Activated CD8-positive, alpha-beta memory T cell treated with anti-CD3 and anti-CD28 coated beads, Interleukin-2, amount 50 U/mL, for 1 hour (primary cell): ENCODE results near the gene RNF144A.
"Not testable (repeated sequence)": the region's sequence is repeated elsewhere in the genome, so short reads cannot be mapped to it uniquely, and the experiment has no call there.

Experiments
- DNase-seq: peaks from one replicate; pipeline ENCODE4 v3.0.0-alpha.2; 2020; ENCODE audit errors: extremely low read depth

Gene RNF144A

DNA sequence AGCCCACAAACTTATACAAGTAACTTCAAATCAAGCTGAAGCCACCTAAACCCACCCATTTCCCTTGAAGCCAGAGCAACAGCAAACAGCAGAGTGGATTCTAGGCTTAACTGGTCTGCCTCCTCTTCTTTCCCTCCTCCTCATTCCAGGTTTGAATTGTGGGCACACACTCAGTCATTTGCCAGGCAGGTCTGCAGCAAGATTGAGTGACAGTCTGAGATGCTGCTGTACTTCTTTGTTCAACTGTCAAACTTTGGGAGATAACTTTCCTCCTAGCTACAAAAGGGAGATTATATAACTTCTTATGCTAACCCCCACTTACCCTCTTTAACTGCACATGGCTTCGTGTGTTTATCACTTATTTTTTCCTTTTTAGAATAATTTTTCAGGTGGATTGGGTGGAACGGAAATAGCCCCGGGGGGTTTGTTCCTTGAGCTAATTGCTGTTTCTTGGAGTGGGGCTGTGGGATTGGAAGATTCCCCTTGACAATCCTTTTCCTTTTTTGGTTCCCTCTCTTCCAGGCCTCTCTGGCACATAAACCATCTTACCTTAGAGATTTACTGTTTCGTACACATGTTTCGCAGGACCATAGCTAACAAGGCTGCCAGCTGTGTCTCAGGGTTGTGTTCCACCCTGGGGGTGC is 55.0 kb downstream of the RNF144A start:
- no peak for DNase-seq

DNA sequence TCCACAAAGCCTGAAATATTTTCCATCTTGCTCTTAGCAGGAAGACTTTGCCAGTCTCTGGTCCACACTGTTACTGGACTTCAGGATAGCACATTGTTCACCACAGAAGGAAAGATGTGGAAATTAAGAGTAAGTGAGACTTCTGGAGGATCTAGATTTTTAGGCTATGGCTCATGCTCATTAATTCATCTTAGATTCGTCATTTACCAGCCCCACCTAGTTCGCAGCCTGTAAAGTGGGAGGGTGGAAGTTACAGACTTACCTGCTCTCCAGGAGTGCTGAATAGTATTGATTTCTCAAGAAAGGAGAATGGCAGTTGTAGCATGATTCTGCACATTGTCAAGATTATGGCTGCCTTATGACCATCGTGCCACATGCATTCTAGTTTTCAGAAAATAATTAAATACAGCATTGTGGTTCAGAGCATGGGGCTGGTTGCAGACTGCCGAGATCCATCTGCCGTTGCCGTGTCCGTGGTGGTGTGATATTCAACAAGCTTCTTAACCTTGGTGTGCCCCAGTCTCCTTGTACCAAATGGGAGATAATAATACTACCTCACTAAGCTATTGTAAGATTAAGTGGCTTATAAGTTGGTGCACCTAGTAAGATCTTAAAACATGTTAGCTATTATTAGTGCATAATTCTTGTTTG is 56.8 kb downstream of the RNF144A start:
- DNase-seq, result no peak

DNA sequence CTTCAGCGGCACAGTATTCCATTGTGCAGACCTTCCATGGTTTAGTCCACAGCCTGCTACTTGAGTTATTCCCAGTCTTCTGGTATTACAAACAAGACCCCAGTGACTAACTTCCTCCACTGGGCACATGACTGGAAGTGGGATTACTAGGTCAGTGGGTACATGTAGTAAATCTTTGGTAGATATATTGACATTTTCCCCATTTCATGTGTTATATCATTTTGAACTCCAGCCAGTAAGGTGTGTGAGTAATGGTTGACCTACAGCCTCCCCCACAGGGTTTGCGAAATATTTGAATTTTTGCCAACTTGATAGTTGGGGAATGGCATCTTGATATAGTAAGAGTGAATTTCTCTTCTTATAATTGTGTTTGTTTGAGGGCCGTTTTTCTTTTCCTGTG is 58.8 kb downstream of the RNF144A start:
- DNase-seq, result no peak

DNA sequence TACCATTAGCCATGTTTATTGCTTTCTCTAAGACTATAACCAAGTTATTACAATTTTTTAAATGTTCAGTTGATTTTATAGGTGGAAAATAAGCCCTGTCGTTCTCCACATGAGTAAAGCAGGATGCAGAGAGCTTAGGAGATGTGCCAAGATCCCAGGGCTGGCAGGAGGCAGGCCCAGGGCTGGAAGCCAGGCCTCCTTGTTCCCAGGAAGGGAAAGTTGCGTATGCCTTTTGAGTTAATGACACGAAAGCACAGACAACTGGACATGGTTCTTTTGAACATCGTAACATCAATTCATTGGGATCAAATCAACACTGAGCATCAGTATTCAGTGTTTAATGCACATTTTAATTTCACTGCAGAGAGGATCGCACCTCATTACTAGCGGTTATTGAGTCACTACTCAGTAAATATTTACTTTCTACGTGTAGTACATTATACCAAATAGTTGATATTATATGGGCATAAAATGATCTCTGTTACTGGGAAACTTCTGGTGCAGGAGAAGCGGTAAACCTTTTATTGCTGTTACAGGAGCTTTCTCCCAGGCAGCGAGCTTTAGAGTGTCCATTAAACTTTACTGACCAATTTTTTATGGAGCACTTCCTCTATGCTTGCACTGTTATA is 60.0 kb downstream of the RNF144A start:
- no peak for DNase-seq

DNA sequence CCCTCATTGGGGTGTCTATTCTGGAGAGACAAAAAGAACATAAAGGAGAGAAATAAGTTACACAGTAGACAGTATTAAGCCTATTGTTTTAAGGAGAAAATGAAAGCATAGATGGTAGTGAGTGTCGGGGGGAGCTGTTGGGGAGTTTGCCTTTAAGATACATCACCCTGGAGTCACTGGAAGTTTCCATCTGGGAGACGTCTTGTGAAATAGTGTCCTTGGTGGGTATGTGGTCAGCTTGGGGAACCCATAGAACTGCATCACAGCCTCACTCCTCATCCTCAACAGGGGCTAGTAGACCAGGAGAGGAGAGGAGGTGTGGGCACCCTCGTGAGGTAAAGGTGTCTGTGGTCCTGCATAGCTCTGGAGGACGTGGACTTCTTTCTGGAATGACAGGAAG is 60.6 kb downstream of the RNF144A start:
- DNase-seq, result no peak

DNA sequence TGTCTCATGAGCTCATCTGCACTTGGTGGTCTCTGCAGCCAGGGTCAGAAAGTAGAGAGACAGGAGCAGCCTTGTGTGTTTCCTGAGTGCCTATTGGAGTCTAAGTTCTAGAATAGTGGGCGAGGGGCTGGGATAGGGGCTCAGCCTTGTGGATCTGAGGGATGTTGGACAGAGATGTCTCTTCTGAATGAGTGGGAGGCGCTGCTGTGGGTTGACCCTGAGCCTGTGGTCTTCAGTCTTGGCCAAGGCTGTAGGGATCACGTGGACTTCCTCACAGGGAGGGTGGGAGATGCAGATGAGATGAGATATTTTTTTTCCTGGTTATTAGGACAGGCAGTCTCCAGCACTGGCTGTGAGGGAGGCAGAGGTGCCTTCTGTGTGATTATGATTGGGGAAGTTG is 61.8 kb downstream of the RNF144A start:
- DNase-seq, result no peak

DNA sequence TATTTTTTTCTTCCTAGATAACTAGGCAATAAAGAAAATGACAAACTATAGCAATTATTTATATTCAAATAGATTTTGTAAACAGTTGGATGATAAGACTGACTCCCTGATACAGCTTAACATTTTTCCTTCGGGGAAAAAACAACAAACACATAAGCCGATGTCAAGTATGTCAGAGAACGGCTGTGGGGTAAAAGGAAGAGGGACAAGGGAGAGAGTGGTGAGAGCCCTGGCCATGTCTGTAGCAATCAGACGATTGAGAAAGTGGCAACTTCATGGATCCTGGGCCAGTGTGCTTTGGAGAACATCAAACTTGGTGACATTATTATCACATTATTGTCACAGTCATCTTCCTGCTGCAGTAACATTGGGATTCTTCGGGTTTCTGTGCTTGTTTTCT is 65.2 kb downstream of the RNF144A start:
- no peak for DNase-seq

DNA sequence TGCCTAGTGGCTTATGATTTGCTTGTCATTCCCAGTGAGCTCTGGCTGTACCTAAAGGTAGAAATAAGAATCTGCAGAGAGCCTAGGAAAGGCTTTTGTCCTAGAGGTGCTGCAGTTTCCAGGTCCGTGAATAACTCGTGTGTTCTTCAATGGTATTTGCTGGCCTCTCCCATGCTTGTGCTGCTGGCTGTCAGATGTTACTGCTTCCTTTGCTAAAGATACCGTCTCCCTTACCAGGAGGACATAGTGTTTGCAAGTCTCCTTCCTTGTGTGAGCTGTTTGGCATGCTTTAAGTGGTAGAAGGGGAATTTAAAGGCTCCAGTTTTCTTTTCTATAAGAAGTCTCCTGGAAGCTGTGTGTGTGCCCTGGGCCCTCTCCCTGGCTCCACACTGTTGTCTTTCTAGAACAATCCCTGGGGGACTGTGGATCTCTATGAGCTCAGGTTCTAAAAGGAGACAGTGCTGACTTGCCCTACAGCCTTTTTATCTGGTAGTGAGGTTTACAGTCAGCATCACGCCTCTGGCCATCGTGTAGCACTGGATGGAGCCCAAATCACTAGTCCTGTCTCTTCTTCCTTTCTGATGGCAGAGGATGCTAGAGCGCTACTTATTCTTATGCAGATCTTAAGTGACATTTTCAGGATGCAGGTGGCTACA is 65.8 kb downstream of the RNF144A start:
- DNase-seq, result no peak

DNA sequence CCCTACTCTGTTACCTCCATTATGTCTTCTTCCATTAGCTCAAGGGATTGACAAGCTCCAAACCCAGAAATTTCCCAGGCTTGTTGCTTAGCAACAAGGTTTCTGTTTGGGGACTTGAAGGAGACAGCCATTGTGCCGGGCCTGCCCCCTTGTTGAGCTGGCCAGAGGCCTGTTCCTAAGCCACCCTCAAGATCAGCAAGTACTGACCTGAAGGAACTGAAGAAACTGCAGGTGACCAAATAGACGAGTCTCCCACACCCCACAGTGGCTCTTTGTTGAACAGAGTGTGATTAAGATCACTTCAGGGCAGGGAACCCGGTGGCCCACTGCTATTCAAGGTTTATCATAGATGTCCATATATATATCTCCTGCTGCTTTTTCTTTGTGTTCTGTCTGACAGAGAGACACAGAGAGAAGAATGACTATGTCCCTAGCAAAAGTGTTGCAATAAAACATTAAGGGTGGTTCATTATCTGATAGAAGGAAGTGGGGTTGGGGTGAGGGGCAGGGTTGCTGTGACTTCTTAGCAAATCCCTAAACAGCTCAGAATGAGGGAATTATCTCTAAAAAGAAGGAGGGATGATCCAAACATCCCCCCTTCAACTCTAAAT is 69.2 kb downstream of the RNF144A start:
- no peak for DNase-seq

DNA sequence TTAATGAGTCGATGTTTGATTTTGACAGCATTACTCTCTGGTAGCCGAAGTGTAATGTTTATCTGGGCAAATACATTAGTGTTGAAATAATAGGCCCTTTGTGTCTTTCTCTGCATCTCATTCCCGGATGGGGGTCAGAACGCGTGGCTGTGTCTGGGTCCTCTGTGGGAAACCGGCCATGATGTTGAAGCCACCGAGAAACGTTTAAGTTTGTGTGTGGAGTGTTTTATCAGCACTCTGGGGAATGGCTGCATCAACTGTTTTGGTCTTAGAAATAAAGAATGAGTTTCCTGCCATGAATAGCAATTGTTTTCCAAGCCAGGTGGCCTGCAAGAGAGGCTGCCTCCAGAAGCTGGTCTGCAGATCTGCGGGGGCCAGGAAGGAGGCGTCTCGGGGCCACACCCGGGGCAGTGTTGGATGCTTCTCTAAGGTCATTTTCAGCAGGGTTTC is 69.7 kb downstream of the RNF144A start:
- no peak for DNase-seq

DNA sequence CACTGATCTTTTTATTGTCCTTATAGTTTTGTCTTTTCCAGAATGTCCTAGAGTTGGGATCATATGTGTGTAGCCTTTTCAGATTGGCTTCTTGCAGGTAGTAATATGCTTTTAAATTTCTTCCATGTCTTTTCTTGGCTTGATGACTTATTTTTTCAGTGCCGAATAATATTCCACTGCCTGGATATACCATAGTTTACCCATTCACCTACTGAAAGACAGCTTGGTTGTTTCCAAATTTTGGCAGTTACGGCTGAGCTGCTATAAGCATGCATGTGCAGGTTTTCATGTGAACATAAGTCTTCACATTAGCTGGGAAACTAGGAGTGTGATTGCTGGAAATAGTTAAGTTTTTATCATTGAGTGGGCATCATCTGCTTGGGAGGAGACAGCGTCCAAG is 73.7 kb downstream of the RNF144A start:
- no peak for DNase-seq

DNA sequence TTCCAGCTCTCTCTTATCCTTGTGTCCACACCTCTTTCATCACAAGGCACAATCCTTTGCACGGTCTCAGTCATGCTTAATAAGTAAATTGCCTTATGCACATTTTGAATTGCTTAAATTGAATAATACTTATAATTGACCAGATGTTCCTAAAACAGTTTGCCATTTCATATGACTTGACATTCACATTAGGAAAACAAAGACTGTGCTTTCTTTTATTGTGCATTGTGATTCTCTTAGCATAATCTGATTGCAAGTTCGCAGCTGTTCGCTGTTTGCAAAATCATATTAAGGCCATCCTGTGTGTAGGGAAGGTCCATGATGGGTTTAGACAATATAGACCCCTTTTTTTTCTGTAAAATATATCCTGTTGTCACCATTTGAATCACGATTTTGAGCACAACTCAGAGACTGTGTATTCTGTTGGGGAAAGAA is 75.6 kb downstream of the RNF144A start:
- no peak for DNase-seq

DNA sequence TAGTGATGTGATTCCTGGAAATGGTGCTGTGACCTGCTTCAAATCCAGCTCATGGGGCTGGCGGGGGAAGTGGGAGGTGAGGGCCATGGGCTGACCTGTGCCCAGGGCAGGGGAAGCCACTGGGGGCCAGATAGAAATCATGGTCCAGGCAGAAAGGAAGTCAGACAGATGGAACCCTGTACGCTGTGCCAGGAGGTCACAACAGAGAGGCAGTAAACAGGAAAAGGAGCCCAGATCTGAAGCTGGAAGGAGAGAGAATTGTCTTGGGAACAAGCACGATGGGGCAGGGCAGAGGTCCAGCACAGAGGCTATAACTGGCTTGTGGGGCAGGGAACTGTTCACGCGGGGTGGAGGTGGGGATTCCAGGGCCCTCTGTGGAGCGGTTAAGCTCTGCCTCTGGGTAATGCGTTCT is 76.0 kb downstream of the RNF144A start:
- no peak for DNase-seq

DNA sequence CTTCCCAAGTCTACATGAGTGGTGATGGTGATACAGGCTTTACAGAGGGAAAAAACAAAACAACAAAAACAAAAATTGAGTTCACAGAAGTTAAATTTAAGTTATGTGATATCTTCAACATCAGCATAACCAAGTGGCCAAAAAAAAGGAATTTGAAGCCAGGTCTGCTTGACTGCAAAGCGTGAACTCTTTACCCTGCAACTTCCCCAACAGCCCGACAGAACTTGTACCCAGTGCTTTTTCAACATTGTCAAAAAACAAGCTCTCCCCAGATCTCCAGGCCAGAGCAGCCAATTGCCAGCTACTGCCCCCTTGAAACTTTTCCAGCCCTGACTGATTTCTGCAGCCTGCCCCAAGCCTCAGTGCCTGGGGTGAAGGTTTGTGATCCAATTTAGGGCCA is 76.7 kb downstream of the RNF144A start:
- no peak for DNase-seq

DNA sequence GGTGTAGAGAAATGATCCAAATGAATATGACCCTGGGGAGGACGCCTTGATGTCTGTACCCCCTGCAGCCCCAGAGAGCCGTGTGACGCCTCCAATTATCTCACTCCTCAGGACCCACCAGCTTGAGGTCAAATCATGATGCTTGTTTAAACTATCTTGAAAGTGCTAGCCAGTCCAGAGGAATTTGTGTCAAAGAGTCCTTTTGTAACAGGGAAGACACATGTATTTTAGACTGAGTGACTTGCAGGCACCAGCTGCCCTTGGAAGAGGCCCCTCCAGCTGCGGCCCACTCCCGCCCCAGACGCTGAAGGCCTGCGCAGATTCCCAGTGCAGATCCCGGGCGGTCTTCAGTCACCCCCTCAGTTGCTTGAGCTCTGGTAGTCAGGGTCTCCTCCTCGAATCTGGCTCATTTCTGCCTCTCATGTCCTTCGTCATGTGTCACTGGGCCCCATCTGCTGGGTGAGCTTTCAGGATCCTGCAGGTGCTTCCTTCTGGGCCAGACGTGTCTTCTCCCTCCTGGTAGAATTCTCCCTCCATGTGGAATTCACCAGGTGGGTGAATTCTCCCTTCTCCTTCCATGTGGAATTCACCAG is 77.4 kb downstream of the RNF144A start:
- no peak for DNase-seq

DNA sequence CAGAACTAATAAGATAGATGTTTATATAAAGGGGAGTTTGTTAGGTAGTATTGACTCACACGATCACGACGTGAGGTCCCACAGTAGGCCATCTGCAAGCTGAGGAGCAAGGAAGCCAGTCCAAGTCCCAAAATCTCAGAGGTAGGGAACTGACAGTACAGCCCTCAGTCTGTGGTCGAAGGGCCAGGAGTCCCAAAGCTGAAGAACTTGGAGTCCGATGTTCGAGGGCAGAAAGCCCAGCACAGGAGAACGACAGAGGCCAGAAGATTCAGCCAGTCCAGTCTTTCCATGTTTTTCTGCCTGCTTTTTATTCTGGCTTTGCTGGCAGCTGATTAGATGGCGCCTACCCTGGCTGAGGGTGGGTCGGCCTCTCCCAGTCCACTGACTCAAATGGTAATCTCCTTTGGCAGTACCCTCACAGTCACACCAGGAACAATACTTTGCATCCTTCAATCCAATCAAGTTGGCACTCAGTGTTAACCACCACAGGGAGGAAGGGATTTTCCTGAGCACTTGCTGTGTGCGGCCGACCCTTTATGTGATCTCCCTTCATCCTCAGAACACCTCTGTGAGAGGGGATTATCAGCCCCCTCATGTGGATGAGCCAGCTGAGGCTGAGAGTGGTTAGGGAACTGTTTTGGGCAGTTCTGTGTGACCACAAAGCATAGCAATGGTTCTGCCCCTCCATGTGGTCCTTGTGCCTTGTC is 78.3 kb downstream of the RNF144A start:
- DNase-seq, result no peak

DNA sequence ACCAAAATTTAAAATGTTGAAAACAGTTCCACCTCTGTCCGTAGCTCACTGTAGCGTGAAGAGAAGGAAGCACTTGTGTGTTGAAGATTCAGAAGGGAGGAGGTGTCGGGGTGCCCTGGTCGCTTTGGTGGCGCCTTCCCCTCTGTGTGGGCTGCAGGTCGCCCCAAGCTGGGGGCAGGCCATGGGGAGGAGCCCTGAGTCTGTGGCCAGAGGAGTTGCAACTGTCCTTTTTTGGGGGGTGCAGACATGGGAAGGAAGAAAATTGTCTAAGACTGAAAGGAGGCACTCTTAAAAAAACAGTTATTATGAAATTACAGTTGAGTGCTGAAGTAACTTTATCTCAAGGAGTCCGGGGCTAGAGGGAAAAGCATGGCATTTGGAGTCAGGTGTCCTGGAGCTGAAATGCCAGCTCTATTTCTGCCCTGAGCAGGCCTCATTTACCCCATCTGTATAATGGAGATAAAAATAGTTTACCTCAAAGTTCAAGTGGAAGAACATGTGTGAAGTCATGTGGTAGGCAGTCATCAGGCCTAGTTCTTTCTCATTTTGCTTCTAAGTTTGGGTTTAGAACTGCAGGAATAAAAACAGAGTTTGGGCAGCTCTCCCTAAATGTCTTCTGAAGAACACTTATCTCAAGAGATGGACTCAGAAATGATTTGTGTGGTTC is 82.1 kb downstream of the RNF144A start:
- no peak for DNase-seq

DNA sequence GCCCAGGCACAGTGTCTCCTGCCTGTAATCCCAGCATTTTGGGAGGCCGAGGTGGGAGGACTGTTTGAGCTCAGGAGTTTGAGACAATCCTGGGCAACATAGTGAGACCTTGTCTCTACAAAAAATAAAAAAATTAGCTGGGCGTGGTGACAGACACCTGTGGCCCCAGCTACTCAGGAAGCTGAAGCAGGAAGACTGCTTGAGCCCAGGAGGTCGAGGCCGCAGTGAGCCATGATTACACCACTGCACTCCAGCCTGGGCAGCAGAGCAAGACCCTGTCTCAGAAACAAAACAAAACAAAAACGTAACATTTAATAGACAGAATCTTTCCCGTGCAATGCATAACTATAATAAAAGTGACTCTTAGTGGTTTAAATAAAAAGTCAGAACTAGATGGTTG is 84.2 kb downstream of the RNF144A start:
- not testable (repeated sequence) for DNase-seq

DNA sequence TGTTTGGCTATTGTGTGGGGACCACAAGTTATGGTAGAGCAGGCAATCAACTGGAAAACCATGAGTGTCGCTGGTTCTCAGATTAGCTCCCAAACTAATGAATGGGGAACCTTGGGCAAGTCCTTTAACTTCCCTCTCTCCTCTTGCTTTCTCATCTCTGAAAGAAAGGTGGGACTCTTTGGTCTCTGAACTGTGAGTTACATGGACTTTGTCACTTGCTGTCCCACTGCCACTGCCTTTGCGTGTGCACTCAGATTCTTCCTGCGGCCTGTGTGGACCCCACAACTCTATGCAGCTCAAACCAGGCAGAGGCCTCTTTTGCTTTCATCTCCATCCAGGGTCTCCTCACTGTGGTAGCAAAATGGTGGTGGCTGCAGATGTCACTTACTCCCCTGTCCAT is 86.7 kb downstream of the RNF144A start:
- no peak for DNase-seq

DNA sequence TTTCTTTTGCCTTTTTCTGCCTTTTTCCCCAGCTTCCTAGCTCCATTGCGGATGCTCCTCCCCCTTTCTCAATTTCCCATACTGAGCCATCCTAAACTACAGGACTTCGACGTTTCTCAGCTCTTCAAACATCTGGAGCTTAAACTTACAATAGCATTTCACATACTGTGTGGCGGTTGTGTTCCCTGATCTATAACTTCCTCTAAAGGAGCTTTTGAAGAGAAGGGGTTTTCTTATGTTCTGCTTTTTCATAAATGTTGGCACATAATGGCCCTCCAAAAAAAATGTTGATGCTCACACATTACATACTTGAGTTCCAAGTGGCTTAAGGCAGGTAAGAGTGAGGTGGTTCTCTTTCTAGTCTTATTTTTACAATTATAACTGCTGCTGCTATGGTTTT is 87.4 kb downstream of the RNF144A start:
- no peak for DNase-seq

DNA sequence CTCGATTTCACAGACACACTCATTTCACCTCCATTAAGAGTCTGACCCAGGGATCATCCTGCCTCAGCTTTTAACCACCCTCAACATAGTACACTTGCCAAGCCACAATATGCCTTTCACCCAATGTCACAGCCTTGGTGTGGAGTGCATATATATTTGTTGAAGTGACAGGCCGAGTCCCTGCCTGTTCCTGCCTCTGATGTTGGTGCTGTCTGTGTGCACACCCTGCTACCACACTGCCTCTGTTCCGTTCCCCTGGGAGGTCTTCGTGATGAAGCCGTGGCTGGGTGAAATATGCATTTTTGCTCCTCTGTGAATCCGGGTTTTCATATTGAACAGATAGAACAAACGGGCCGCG is 90.3 kb downstream of the RNF144A start:
- DNase-seq, result no peak
